Measurements from ENCODE around the gene C1QC.
"Not testable (repeated sequence)": the region's sequence is repeated elsewhere in the genome, so short reads cannot be mapped to it uniquely, and the experiment has no call there.

C1QC gene

GRCh38 chr1:22651941-22652856 lies 8.8 kb downstream of the C1QC start:
- no peak for DNase-seq (ENCODE audit: low spot score)

- DNase-seq (ENCODE audit: low spot score), result no peak
These were observed 9.5 kb downstream of the C1QC start, which contains the start of gene C1QB for GRCh38 chr1:22652881-22653316. C1QB (plus strand) TSS chr1:22653236; CDS start chr1:22659463, 6,227 bp downstream.

DNA sequence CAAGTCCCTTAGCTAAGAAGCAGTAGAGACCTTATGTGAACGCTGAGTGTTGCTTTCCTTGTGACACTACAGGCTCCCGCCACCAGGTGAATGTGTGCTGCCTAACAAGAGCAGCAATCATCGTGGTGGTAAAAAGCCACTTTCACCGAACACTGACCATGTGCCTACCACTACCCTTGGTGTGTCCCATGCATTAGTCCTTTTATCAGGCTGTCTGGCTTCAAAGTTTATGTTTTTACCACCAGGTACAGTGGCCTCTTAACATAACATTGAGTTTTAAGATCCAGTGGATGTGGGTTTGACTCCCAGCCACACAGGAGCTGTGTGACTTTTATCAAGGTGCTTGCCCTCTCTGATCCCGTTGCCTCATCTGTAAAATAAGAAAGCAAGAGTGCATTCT lies 11.3 kb downstream of the C1QC start:
- no peak for DNase-seq (ENCODE audit: low spot score)

DNA sequence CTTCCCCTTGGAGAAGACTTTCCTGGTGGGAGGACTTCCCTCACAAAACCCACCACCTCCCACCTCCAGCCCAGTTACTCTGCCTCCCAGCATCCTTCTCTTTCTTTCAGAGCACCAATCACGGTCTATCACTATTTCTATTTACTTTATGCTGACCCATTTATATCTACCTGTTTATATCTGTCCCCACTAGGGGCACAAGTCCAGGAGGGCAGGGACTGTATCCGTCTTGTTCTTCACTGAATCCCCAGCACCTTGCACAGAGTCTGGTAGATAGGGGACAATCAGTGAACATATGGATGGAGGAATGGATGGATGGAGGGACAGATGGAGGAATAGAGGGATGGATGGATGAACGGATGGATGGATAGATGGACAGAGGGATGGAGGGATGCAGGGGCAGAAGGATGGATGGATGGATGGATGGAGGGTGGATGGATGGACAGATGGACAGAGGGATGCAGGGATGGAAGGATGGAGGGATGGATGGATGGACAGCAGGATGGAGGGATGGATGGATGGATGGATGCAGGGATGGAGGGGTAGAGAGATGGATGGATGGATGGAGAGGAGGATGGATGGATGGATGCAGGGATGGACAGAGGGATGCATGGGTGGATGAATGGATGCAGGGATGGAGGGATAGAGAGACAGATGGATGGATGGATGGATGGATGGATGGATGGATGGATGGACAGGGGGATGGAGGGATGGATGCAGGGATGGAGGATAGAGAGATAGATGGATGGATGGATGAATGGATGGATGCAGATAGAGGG lies 15.1 kb downstream of the C1QC start:
- no peak for DNase-seq (ENCODE audit: low spot score)

GRCh38 chr1:22660716-22661241 lies 17.3 kb downstream of the C1QC start:
- DNase-seq (ENCODE audit: low spot score), result no peak

DNA sequence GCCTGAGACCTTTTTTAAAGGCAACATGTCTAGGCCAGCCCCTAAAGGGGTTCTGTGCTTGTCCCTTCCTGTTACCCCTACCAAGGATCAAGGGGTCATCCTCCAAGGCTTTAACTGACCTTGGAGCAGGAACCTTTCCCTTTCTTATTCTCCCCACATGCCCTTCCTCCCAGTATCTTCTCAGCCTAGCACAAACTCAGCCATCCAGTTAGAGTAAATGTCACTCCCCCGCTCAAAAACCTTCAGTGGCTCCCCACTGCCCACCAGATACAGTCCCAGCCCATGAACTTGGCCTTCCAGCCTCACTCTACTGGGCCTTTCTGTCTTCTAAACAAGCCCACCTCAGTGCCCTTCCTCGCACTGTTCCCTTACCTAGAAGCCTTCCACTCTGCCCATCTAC lies 18.4 kb downstream of the C1QC start:
- DNase-seq (ENCODE audit: low spot score), result no peak

DNA sequence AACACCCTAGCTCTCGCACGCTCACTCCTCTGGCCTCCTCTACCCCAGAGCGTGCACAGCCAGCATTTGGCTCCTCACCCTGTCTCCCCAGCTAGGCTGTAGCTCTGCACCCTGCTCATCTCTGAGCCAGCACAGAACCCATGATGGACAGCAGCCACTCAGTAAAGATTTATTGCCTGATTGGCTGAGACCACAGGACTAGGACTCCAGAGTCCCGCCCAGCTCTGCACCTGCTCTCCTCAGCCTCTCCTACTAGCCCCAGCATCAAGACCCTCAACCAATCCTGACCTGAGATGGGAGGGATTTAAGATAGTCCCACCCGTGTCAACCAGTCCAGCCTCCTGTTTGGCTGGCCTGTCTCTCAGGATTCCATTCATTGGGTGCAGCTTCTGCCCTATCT lies 18.9 kb downstream of the C1QC start:
- no peak for DNase-seq (ENCODE audit: low spot score)

DNA sequence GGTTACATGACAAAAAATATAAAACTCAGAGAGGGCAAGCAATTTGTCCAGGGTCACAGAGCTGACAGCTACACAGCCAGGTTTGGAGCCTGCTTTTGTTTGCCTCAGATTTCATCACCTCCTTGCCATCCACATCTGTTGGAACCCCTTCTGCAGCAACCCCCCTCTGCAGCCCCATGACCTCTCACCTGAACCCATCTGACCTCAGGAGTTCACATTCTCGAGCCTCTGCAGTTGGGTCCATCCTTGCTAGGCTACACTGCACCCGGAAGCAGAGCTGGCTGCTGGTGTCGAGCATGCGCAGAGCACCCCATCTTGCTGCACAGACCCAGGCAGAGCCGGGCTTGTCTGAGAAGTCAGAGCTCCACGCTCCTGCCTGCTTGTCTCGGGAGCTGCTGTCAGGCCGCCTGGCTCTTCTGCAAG lies 19.6 kb downstream of the C1QC start:
- DNase-seq (ENCODE audit: low spot score), result no peak

GRCh38 chr1:22665752-22666151 lies 22.3 kb downstream of the C1QC start:
- DNase-seq (ENCODE audit: low spot score), result no peak

DNA sequence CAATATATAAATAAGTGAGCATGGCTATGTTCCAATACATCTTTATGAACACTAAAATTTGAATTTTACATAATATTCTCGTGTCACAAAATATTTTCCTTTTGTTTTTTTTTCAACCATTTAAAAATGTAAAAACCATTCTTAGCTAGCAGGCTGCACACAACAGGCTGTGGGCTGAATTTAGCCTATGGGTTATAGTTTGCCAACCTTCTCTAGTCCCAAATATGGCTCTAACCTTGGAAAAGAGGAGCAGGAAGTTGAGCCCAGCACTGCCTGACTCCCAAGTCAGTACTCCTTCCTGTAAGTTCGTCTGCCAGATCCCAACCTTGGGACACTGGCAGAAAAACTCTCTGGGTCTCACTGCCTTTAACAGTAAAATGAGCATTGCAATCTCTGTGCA lies 23.0 kb downstream of the C1QC start:
- no peak for DNase-seq (ENCODE audit: low spot score)

DNA sequence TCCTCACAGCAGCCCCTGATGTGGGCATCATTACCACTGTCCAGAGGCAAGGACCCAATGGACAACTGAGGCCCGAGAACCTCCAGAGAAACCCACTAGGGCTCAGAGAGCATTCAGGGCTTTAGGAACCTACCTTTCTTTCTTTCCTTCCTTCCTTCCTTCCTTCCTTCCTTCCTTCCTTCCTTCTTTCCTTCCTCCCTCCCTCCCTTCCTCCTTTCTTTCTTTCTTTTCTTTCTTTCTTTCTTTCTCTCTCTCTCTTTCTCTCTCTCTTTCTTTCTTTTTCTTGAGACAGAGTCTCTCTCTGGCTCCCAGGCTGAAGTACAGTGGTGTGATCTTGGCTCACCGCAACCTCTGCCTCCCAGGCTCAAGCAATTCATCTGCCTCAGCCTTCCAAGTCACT lies 25.4 kb downstream of the C1QC start:
- not testable (repeated sequence) for DNase-seq (ENCODE audit: low spot score)

DNA sequence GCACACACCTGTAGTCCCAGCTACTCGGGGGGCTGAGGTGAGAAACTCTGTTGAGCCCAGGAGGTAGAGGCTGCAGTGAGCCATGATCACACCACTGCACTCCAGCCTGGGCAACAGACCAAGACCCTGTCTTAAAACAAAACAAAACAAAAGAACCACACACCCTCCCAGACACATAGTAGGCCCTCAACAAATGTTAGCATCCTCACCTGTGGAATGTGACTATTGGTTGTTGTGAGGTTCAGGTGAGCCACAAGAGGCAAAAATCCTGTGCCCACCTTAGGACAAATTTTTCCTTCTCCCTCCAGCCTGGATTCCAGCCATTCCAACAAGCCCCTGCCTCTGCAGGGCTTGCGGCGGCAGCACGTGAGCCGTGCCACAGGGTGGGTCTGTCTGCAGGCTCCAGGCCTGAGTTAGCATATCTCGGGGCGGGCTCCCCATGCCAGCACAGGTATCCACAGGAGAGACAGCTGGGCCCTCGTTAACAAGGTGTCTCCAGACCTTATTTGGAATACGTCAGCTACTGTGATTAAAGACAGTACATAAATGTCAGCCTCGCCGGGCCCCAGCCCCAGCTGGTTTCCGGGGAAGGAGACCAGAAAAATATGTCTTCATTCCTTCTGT lies 27.0 kb downstream of the C1QC start:
- no peak for DNase-seq (ENCODE audit: low spot score)

GRCh38 chr1:22671999-22672398 lies 28.6 kb downstream of the C1QC start:
- no peak for DNase-seq (ENCODE audit: low spot score)

DNA sequence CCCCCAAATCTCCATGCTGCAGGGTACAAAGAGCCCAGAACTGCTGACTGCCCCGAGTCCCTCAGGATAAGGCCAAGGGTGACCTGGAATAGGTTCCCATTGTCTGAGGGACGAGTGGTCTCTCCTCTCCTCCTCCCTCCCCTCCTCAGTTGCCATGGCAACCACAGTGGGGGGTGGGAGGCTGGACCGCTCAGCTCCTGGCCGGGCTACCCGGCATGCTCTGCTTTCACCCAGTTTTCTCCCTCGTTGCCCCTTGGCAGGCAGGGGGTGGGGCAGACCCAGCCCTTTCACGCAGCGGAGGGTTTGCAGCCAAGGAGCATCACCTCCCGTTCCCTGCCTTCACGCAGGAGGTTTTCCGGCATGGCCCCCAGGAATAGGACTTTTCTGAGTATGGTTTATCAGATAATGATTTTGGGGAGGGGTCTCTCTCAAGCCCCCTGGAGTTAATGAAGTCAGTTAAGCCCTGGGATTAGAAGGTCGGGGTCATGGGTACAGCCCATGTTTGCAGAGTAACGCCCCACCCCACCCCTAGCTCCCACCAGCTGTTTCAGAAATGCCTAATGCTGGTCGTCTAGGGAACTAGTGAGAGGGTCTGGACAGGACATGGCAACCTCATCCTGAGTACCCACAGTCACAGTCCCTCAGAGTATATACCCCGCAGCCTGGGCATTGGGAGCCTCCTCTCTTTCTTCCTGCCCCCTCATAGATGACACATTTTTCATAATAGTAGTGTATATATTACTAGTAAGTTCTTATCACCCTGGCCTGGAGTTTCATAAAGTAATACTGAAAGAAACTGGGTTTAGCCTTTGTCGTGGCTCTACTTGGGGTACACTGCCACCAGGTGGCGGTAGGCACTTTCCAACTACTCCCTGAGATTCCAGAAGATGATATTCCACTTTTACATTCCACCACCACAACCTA lies 30.3 kb downstream of the C1QC start:
- DNase-seq (ENCODE audit: low spot score), result no peak

GRCh38 chr1:22674410-22674749 lies 30.9 kb downstream of the C1QC start:
- DNase-seq (ENCODE audit: low spot score), result no peak

DNA sequence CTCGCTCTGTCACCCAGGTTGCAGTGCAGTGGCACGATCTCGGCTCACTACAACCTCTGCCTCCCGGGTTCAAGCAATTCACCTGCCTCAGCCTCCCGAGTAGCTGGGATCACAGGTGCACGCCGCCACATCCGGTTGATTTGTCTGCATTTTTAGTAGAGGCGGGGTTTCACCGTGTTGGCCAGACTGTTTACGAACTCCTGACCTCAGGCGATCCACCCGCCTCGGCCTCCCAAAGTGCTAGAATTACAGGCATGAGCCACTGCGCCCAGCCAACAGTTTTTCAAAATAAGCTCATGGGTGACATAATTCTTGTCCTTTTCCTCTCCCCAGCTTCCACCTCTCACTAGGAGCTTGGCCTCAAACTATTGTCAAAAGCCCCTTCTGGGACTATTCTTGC lies 32.7 kb downstream of the C1QC start:
- not testable (repeated sequence) for DNase-seq (ENCODE audit: low spot score)

GRCh38 chr1:22676916-22677583 lies 33.6 kb downstream of the C1QC start:
- DNase-seq (ENCODE audit: low spot score), result no peak

DNA sequence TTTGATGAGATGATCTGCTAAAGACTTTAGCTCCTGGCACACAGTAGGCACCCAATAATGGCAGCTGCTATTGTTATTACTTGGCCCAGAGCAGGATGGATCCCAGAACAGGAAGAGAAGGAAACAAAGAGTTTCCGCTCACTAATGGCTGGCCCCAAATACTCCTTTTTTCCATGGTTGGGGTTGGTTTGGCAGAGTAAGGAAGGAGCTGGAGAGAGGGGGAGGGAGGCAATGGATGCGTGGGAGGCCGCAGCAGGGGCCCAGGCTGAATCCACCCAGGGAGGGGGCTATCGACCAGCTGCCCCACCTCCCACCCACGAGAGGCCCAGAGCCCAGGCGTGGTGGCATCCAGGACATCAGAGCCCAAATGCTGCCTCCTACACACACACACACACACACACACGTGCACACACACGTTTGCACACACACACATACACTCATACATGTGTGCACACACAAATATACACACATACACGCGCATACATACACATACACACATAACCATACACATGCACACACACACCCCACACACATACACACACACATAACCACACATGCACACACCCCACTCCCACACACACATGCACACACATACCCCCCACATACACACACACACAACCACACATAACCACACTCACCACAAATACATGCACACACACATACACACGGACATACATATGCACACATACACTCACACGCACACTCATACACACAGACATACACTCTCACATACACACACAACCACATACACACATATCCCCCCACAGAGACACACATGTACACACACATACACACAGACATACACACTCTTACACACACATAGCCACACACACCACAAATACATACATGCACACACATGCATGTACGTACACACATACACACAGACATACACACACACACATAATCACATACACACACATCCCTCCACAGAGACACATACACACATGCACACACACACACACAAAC lies 34.8 kb downstream of the C1QC start:
- DNase-seq (ENCODE audit: low spot score), result no peak

- no peak for DNase-seq (ENCODE audit: low spot score)
These were observed 37.3 kb downstream of the C1QC start for GRCh38 chr1:22680726-22681125.
